ENCODE data around the gene SLC5A6.

The SLC5A6 gene

DNA sequence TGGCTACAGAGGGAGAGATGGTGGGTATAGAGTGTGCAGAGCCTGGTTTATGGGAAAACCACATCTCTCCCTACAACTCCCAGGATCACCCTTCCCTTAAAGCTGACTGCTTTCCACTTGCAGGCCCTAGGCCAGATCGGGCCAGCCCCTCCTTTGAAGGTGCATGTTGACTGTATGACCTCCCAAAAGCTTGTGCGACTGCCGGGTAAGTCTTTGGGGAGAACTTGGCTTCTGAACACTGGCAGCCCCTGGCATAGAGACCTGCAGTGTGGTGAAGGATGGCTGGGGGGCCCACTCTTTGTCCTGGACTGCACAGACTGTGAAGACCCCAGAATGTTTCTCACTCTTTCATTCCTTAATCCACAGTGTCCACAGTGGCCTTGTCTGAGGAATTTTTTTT lies 24.6 kb upstream of the SLC5A6 start:
- no peak for DNase-seq

DNA sequence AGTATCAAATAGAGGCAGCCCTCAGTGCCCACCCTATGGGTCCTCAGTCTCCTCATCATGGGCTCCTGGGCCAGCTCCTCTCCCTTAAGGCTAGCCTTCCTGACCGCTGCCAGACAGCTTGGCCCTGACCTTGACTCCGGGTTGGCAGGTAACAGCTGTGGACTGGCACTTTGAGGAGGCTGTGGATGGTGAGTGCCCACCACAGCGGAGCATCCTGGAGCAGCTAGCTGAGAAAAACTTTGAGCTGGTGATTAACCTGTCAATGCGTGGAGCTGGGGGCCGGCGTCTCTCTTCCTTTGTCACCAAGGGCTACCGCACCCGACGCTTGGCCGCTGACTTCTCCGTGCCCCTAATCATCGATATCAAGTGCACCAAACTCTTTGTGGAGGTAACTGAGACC lies 24.1 kb upstream of the SLC5A6 start:
- DNase-seq = no peak

DNA sequence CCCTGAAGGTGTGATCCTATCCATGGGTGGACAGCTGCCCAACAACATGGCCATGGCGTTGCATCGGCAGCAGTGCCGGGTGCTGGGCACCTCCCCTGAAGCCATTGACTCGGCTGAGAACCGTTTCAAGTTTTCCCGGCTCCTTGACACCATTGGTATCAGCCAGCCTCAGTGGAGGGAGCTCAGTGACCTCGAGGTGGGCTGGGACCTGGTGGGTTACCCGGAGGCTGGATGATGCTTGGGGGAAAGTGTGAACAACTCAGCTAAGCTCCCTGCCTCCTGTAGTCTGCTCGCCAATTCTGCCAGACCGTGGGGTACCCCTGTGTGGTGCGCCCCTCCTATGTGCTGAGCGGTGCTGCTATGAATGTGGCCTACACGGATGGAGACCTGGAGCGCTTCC lies 21.3 kb upstream of the SLC5A6 start:
- DNase-seq = no peak

DNA sequence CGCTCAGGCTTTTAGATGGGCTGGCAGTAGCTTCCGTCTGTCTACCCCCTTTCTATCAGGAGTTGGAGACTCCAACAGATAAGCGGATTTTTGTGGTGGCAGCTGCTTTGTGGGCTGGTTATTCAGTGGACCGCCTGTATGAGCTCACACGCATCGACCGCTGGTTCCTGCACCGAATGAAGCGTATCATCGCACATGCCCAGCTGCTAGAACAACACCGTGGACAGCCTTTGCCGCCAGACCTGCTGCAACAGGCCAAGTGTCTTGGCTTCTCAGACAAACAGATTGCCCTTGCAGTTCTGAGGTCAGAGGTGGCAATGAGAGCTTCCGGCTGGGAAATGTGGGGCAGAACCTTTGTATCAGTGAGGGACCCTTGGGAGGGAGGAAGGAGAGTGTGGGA lies 19.9 kb upstream of the SLC5A6 start:
- DNase-seq = no peak

DNA sequence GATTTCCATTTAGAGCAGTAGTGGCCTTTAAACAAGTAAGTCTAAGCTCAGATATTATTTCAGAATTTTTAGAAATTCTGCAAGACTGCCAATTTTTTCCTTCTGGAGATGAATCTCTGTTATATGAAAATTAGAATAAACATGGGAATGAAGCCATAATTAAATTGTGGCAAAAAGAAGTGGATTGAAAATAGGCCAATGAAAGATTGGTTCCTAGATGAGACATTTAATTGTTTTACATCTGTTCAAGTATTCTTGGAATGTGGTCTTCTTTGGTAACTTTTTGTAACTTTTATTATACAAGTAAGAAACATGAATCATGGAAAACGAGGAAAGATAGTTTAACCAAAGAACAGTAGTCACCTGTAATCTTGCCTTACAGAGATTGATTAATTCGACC lies 15.4 kb upstream of the SLC5A6 start:
- no peak for DNase-seq

DNA sequence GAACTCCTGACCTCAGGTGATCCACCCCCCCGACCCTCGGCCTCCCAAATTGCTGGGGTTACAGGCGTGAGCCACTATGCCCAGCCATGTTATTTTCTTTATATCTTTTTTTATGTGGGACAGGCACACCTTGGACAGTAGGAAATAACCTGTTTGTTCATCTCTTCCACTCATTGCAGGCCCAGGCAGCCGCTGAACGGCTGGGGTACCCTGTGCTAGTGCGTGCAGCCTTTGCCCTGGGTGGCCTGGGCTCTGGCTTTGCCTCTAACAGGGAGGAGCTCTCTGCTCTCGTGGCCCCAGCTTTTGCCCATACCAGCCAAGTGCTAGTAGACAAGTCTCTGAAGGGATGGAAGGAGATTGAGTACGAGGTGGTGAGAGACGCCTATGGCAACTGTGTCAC lies 13.5 kb upstream of the SLC5A6 start:
- no peak for DNase-seq

DNA sequence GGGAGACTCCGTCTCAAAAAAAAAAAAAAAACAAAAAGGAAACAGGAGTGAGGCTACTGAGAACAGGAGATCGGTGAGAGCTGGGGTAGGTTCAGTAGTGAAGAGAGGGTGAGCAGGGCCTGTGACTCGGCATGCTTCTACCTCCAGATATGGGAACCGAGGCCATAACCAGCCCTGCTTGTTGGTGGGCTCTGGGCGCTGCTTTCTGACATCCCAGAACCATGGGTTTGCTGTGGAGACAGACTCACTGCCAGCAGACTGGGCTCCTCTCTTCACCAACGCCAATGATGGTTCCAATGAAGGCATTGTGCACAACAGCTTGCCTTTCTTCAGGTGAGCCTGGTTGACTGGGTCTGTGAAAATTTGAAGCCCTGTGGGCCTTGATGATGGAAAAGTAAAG lies 11.3 kb upstream of the SLC5A6 start:
- DNase-seq = no peak

DNA sequence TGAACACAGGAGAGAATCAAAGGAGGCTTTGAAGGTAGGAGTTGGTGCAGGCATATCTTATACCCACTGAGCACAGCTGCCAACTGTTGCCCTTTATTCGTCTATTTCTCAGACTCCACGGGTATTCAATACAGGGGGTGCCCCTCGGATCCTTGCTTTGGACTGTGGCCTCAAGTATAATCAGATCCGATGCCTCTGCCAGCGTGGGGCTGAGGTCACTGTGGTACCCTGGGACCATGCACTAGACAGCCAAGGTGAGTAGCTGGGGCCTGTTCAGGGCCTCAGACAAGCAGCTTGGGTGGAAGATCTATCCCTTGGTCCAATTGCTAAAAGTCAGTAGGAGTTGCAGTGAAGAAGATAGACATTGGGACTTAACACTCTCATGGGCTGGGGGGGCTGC lies 10.3 kb upstream of the SLC5A6 start:
- no peak for DNase-seq

DNA sequence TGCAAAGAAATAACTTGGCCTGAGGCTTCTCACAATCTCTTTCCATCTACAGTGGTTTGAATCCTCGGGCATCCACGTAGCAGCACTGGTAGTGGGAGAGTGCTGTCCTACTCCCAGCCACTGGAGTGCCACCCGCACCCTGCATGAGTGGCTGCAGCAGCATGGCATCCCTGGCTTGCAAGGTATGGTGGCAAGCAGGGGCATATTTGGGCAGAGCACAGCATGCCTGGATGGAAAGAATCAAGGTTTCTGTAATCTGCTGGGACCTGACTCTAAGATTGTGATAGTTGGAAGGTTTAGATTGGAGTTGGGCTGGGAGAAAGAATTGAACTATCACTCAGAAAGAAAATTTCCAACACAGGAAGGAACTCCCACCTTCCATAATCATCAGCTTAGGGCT lies 9.1 kb upstream of the SLC5A6 start:
- no peak for DNase-seq

DNA sequence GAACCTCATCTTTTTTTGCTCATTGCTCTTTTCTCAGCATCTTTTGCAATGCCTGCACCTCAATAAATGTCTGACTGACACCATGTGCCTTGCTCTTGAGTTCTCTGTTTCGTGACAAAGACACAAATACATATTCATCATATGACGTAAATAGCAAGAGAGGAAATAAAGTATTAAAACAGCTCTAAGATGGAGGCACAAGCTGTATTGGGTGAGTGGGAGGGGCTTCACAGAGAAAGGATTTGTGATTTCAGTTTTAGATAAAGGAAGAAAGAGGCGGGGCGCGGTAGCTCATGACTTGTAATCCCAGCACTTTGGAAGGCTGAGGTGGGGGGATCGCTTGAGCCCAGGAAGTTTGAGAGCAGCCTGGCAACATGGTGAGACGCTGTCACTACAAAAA lies 8.0 kb upstream of the SLC5A6 start:
- DNase-seq = no peak

DNA sequence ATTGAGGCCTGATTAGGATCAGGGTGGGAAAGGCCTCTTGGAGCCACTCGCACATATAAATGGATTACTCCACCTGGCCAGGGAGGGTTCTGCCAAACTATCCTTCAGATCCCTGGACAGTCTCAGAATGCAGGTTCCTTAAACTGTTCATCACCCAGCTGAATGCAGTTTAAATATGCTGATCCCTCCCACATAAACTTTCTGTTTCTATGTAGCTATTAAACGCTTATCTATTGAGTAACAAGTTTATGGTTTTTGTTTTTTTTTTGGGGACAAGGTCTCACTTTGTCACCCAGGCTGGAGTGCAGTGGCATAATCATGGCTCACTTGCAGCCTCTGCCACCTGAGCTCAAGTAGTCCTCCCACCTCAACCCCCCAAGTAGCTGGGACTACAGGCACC lies 7.0 kb upstream of the SLC5A6 start:
- DNase-seq = no peak

DNA sequence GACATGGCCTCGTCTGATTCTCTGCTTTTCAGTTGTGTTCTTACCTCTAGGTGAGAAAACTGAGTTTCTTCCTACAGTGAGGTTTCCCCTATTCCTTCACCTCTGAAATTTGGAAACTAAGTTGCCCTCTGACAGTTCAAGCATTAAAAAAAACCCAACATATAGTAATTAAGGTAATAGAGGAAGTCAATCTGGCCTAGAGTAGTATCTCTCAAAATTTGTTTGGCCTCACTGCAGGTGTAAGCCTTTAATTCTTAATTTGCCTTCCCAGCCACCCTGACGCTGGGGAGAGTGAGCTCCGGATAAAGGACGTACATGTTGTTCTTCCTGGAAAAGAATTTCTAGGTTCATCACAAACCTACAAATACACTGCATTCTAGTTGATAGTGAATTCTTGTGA lies 6.5 kb upstream of the SLC5A6 start:
- DNase-seq = no peak

DNA sequence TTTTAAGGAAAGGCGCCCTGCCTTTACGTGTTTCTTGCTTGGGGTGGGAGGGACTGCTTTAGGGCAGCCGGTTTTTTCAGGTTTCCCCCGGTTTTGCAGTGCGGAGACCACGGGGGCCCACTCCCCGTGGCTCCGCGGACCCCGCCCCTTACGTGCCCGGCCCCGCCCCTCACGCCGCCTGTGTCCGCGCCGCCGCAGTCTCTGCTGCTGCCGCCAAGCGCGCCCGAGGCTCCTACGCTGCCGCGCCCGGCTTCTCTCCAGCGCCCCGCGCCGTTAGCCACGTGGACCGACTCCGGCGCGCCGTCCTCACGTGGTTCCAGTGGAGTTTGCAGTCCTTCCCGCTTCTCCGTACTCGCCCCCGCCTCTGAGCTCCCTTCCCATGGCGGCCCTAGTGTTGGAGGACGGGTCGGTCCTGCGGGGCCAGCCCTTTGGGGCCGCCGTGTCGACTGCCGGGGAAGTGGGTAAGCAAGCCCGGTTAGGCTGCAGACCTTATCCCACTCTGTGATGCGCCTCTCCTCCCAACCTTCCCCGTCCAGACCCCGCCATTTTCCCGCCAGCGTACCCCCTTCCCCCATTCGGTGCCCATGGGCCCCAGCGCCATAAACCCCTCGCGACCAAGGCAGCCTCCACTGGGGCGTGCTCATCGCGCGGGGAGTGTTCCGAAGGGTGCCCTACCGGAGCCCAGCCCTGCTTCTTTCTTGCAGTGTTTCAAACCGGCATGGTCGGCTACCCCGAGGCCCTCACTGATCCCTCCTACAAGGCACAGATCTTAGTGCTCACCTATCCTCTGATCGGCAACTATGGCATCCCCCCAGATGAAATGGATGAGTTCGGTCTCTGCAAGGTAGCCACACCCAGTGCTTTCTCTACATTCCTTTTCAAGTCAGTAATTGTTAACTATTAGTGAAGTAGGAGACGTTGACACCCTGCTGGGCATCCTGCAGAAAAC lies 5.4 kb upstream of the SLC5A6 start, which contains the start of gene CAD:
Gene CAD, plus strand, starts transcription at position 197 of the 949 bp plus-strand sequence. Its CDS starts 183 bp downstream, at position 380.
- DNase-seq = peak; percentile 83

DNA sequence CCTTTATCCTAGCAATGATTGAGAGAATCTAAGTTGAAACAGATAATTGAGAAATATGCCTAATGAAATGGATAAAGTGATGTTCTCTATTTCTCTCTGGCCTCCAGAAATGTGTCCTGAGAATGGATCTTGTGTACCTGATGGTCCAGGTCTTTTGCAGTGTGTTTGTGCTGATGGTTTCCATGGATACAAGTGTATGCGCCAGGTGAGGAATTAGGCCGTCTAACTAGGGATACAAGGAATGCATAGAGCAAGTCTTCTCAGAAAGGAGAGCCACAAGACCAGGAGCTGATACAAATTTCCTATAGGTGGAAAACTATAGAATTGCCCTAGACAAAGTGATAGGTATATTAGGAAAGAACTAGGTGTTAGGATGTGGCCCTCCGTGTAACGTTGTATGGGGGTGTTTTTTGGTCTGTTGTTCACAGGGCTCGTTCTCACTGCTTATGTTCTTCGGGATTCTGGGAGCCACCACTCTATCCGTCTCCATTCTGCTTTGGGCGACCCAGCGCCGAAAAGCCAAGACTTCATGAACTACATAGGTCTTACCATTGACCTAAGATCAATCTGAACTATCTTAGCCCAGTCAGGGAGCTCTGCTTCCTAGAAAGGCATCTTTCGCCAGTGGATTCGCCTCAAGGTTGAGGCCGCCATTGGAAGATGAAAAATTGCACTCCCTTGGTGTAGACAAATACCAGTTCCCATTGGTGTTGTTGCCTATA lies 4.5 kb upstream of the SLC5A6 start:
- no peak for DNase-seq

DNA sequence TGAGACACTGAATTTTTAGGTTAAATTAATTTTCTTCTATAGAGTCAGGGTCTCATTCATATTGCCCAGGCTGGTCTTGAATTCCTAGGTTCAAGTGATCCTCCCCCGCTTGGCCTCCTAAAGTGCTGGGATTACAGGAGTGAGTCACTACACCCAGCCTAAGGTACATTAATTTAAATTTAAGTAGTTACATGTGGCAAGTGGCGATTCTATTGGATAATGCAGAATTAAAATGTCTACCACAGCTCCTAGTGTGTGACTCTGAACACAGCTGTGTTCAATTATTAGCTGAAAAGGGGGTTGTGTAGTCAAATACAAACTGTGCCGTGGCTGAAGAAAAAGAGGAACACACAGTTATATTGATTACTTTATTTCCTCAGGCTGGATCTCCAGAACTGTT lies 2.9 kb upstream of the SLC5A6 start:
- peak; percentile 18 for DNase-seq

DNA sequence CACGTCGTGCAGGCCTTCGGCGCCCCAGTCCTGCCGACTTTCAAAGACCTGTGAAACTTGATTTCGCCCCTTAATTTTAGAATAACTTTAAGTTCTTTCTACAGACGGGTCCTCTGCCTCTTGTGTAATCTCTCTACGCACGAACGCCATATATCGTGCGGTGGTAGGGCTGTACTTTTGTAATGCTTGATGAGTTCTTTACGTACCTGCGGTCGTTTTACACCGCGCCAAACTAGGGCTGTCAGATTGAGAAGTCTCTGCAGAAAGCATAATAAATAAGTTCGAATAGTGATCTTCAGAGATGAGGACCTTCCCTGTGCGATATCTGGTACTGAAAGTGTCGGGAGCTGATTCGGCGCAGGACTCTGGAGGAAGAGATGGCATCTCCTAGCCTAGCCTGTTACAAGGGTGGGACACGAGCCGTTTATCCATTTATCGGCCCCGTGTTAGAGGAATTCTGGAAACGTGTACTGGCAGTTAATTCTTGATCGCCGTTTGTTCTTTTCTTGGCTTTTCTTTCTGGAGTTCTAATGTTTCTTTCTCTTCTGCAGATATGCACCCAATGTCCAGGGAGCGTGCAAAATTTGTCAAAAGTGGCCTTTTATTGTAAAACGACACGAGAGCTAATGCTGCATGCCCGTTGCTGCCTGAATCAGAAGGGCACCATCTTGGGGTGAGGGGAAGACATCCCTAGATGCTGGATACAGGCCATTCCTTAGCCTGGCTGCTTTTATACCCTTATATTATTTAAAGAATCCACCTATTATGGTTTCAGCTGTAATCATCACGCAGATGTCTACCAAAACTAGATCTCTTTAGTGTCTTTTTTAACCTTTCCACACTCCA lies 781 bp upstream of the SLC5A6 start:
- peak; percentile 48 for DNase-seq

DNA sequence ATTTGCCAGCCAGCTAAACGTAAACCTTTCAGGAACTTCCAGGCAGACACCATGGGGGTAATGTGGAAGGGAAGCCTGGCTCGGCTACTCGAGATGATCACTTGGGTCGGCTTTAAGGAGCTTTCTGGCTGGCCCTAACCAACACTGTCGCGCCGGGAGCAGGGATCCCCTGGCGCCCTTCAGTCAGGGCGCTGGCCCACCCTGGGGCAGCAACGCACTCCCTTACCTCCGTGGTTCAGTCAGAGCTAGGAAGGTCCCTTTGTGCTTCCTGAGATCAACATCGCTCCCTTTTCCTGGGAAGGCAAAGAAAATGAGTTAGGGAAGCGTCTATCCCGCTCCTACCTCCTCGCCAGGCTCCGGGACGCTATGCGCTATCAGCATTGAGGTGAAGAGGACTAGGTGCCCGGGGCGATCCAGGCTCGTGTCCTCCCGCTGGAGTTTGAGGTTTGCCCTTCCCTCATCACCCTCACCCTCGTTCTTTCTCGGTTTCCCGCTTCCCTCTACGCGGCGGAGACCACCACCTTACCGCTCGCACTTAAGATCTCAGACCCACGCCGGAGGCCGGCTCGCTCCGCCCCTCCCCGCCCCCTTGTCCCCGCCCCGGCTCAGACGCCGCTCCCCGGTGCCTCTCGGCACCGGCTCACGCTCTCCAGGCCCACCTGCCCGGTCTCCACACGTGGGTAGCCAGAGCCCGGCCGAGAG lies 676 bp downstream of the SLC5A6 start:
- DNase-seq = peak; percentile 4

DNA sequence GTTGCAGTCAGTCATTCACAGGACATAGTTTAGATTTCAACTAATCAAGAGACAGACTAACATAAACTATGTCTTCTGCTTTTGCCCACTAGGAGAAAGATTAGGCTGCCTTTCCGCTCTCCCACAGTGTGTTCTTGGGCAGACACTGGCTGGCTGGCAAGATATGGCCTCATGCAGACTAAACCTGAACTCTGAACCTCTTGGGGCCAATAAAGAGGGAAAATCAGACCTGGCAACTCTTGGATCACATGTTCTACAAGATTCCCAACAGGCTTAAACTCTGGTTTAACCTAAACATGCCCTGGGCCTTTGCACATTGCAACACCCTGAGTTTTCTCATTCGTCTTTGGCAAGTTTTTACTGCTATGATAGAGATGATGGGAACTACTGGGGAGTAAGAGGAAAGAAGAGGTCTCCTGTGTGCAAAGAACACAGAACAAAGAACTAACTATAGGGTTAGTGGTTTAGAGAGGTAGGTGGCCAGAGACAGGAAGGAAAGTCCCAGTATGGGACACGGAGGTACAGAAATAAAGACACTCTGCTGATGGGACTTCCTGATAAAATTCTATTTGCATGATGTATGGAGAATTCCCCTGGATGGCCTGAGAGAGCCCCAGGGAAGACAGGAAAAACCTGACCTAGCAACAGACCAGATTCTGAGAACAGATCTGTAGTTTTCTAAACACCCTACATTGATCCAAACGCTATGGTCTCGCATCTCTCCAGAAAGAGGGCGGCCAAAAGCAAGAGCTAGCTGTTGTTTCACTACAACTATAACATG lies 2.3 kb downstream of the SLC5A6 start:
- no peak for DNase-seq

DNA sequence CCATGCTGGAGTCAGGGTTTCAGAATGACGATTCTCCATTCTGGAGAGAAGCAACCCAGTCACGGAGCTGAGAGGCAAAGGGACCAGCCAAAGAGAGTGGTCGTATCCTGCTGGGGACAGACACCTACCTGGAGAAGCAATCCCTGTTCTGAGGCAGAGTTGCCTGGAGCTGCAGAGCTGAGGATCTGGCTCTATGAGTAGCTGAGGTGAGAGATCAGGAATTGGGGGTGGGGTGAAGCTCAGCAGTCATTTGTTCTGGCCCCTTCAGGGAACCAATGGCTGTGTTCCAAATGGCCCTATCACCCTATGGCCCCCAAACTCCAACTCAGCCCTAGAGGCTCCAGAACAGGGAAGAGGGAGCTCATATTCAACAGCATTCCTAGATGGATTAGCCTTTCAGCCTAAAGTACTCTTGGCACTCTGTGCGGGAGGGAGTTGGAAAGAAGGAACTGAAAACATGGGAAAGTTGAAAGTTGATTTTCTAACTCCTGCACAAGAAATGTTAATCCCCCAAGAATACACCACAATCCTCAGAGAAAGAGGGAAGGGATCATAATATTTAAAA lies 3.5 kb downstream of the SLC5A6 start:
- no peak for DNase-seq

DNA sequence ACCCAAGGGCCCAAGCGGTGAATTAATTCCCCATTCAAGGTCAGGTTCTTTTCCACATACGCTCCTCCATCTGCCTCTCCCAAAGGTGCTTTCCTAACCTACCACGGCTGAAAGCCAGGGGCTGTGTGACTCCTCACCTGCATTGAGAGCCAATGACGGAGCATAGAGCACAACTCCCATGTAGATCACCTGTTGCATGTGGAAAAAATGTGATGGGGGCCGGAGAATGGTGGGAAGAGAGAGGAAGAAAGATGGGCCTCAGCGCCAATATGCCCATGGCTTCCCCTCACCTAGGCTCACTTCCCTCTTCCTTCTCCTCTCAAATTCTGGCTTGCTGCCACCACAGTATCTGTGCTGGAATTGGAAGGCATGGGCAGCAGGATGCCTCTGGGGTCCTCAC lies 5.7 kb downstream of the SLC5A6 start:
- DNase-seq = no peak

DNA sequence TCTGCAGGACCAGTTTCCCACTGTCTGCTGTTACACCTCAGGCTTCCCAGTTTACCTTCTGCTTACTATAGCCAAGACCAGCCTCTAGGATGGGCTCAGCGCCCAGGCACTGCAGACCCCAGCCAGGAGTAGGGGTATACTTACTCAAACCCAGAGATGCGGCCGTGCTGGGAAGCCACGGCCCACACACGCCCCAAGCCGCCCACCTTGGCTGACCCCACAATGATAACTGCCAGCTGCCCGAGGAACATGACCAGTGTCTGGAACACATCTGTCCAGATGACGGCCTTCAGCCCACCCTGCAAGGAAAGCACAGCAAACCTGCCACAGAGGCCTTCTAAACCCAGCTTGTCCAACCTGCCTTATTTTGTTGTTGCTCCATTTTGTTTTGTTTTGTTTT lies 6.9 kb downstream of the SLC5A6 start:
- DNase-seq = no peak

Measured in fibroblast of skin of back (primary cell).